ENCODE results near the gene AP3S1.

The AP3S1 gene

GRCh38 chr5:115941051-115941675 lies 99.4 kb downstream of the AP3S1 start:
- DNase-seq: no peak

- no peak for DNase-seq
Observed at GRCh38 chr5:115944501-115944900, 102.8 kb downstream of the AP3S1 start.

- DNase-seq: no peak
Observed at GRCh38 chr5:115946655-115947054, 104.9 kb downstream of the AP3S1 start.

- DNase-seq: no peak
Observed at GRCh38 chr5:115947260-115947659, 105.5 kb downstream of the AP3S1 start.

GRCh38 chr5:115948091-115948534 lies 106.4 kb downstream of the AP3S1 start:
- DNase-seq: no peak

DNA sequence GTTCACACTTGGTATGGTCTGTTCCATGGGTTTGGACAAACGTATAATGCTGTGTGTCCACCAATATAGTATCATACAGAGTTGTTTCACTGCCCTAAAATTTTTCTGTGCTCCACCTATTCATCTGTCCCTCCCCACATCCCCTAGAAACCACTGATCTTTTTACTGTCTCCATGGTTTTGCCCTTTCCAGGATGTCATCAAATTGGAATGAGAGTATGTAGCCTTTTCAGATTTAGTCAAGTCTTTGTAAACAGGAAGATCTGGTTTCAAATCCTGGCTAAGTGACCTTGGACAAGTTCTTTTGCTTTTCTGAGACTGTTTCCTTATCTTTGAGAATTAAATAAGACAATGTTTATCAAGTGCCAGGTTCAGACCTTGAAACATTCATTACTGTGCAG lies 107.4 kb downstream of the AP3S1 start:
- no peak for DNase-seq

DNA sequence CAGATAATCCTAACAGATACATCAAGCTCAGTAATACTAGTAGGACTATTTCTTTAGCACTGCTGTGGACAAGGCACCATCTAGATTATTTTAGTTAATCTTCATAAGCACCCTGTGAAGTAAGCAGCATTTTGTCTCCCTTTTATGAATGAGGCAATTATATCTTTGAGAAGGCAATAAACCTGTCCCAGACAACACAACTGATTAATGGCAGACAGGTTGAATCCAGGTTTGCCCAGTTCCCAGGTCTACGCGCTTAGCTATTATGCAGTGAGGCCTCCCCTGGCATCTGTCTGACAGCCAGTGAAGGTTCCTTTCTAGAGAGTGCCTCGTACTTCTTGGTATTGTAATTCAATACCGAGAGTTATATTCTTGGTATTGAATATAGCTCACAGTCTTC lies 110.9 kb downstream of the AP3S1 start:
- DNase-seq: no peak

- no peak for DNase-seq
Observed at GRCh38 chr5:115954144-115954543, 112.4 kb downstream of the AP3S1 start.

GRCh38 chr5:115956957-115957356 lies 115.2 kb downstream of the AP3S1 start:
- no peak for DNase-seq

GRCh38 chr5:115961381-115962238 lies 119.9 kb downstream of the AP3S1 start:
- no peak for DNase-seq

DNA sequence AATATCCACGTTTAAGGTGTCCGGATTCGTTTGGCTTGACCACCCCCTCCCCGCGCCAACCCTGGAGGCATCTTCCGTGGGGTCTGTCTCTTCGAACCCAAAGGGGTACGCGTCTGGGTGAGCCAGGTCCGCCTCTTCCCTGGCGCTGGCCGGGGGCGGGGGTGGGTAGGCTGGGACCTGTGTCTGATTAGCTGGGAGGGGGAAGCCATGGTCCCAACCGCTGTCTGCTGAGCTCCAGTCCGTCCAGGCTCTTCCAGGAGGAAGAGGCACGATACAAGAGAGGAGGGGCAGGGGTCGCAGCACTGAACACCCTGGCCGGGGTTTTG lies 120.5 kb downstream of the AP3S1 start, which contains the start of gene LVRN:
LVRN (plus strand) TSS at position 237 of the 326 bp plus-strand sequence. CDS start 143 bp downstream, outside the sequence.
- DNase-seq: no peak

DNA sequence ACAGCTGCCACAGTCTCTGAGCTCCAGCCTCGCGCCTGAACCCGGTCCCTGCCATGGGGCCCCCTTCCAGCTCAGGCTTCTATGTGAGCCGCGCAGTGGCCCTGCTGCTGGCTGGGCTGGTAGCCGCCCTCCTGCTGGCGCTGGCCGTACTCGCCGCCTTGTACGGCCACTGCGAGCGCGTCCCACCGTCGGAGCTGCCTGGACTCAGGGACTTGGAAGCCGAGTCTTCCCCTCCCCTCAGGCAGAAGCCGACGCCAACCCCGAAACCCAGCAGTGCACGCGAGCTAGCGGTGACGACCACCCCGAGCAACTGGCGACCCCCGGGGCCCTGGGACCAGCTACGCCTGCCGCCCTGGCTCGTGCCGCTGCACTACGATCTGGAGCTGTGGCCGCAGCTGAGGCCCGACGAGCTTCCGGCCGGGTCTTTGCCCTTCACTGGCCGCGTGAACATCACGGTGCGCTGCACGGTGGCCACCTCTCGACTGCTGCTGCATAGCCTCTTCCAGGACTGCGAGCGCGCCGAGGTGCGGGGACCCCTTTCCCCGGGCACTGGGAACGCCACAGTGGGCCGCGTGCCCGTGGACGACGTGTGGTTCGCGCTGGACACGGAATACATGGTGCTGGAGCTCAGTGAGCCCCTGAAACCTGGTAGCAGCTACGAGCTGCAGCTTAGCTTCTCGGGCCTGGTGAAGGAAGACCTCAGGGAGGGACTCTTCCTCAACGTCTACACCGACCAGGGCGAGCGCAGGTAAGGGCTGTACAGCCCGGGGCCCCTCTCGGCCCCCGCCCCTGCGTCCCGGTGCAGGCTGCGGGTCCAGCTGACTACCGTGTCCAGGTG lies 121.0 kb downstream of the AP3S1 start:
- DNase-seq: no peak

DNA sequence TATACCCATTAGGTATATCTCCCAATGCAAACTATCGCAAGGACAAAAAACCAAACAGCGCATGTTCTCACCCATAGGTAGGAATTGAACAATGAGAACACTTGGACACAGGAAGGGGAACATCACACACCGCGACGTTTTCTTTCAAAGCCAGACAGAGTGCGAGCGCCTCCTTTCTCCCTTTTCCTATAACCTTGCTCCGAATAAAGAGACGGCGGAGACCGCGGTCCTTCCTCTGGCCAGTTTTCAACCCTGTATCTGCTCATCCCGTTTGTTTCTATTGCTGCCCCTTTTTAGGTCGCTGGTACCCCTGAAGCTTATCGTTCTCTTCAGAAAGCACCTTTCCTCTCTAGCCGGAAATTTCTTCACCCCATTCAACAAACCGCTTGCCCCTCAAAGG lies 121.8 kb downstream of the AP3S1 start:
- no peak for DNase-seq

All from GDM1 (cell line).